ENCODE measurements around the gene ERMP1.
"Not testable (repeated sequence)": the region's sequence is repeated elsewhere in the genome, so short reads cannot be mapped to it uniquely, and the experiment has no call there.

The ERMP1 gene

GRCh38 chr9:5832538-5833529 is at the start of gene ERMP1:
ERMP1 (minus strand) TSS chr9:5833117; CDS start chr9:5833027, 90 bp downstream.
- peak within 1 kb of the TSS; percentile 79 for H3K4me3 ChIP-seq (ENCODE audit: low read depth, low read length)
- DNase-seq (ENCODE audit: low read depth) = peak; percentile 97
- TF ChIP-seq, protein P1, sequence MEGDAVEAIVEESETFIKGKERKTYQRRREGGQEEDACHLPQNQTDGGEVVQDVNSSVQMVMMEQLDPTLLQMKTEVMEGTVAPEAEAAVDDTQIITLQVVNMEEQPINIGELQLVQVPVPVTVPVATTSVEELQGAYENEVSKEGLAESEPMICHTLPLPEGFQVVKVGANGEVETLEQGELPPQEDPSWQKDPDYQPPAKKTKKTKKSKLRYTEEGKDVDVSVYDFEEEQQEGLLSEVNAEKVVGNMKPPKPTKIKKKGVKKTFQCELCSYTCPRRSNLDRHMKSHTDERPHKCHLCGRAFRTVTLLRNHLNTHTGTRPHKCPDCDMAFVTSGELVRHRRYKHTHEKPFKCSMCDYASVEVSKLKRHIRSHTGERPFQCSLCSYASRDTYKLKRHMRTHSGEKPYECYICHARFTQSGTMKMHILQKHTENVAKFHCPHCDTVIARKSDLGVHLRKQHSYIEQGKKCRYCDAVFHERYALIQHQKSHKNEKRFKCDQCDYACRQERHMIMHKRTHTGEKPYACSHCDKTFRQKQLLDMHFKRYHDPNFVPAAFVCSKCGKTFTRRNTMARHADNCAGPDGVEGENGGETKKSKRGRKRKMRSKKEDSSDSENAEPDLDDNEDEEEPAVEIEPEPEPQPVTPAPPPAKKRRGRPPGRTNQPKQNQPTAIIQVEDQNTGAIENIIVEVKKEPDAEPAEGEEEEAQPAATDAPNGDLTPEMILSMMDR (IDR thresholded peaks at IDR 0.05; ENCODE audit: low read depth, low read length) = peak; percentile 95
- TF ChIP-seq MAX (IDR thresholded peaks at IDR 0.05; ENCODE audit: low read depth, low read length) = peak; percentile 66
- no peak; the same call in 1 of the 2 replicates for TF ChIP-seq MYC (IDR thresholded peaks at IDR 0.05; ENCODE audit: low read depth, low read length)
- peak; percentile 92 for TF ChIP-seq POLR2A (IDR thresholded peaks at IDR 0.05; ENCODE audit: extremely low read depth, insufficient read length)

- not testable (repeated sequence) for DNase-seq (ENCODE audit: low read depth); H3K4me3 ChIP-seq (ENCODE audit: low read depth, low read length)
Measured at GRCh38 chr9:5882244-5883012, 49.5 kb upstream of the ERMP1 start.

DNA sequence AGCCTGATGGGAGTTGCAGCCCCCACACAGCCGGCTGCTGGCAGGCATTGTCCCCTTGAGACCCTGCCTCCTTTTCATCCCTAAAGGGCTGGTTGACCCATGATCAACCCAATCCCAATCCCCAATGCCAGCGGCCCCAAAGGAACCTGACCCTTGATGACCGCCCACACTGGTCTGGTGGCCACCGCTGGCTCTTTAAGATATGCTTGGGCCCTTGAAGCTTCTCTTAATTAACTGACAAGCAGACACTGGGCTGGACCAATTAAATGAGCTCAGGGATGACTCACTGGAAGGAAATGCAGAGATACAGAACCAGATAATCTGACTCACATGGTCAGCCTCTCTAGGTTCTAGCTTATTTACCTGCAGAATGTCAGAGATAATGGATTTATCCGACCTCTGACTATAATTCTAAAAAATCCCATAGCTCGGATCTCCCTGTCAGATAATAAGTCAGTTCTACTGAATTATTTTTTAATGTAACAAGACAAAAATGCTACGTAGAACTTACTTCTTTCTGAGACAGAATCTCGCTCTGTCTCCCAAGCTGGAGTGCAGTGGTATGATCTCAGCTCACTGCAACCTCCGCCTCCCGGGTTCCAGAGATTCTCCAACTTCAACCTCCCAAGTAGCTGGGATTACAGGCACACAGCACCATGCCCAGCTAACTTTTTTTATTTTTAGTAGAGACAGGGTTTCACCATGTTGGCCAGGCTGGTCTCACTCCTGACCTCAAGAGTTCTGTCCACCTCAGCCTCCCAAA is 46.7 kb upstream of the ERMP1 start:
- peak; percentile 73 for DNase-seq (ENCODE audit: low read depth)
- TF ChIP-seq POLR2A (IDR thresholded peaks at IDR 0.05; ENCODE audit: extremely low read depth, insufficient read length) = no peak
- TF ChIP-seq, protein P1 (IDR thresholded peaks at IDR 0.05; ENCODE audit: low read depth, low read length) = no peak
- no peak; the same call in 1 of the 2 replicates for TF ChIP-seq MYC (IDR thresholded peaks at IDR 0.05; ENCODE audit: low read depth, low read length)
- no peak; the same call in 1 of the 2 replicates for TF ChIP-seq MAX (IDR thresholded peaks at IDR 0.05; ENCODE audit: low read depth, low read length)
- H3K4me3 ChIP-seq (ENCODE audit: low read depth, low read length) = no peak overlapping the region

DNA sequence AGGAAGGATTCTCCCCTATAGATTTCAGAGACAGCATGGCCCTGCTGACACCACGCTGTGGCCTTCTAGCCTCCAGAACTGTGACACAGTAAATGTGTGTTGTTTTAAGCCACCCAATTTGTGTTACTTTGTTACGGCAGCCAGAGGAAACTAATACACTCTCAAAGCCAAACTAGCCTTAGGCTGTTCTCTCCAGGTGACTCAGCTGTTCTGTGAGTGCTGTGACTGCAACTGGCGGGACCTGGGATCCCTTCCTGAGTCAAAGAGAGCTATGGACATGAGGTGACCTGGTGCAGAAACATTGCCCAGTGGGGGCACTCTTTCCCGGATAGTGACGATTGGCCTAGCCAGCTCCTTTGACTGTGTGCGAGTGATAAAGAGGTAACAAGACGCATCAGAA is 43.8 kb upstream of the ERMP1 start:
- H3K4me3 ChIP-seq (ENCODE audit: low read depth, low read length) = no peak overlapping the region
- TF ChIP-seq POLR2A (IDR thresholded peaks at IDR 0.05; ENCODE audit: extremely low read depth, insufficient read length) (no peak), MAX (IDR thresholded peaks at IDR 0.05; ENCODE audit: low read depth, low read length) (no peak), MYC (IDR thresholded peaks at IDR 0.05; ENCODE audit: low read depth, low read length) (no peak)
- TF ChIP-seq, protein P1 (IDR thresholded peaks at IDR 0.05; ENCODE audit: low read depth, low read length) = peak; percentile 8
- no peak for DNase-seq (ENCODE audit: low read depth)

- no peak for DNase-seq (ENCODE audit: low read depth)
- H3K4me3 ChIP-seq (ENCODE audit: low read depth, low read length) = no peak overlapping the region
- no peak for TF ChIP-seq MAX (IDR thresholded peaks at IDR 0.05; ENCODE audit: low read depth, low read length)
- TF ChIP-seq, protein P1 (IDR thresholded peaks at IDR 0.05; ENCODE audit: low read depth, low read length) = no peak
Measured at GRCh38 chr9:5876026-5876425, 43.1 kb upstream of the ERMP1 start.
